T-cell (primary cell): ENCODE measurements around the gene SPHKAP. TPM values are rescaled to one million over a fixed set of nuclear protein-coding genes. Genes with fewer than 3 reads are reported as not detected.

ENCODE experiments used
- ATAC-seq, 4 experiments: fragments of 200-7000 bp in 3 of 4; fragments of 150-1000 bp in 1 of 4; cut with Tn5 transposase; replicated peaks in 1 of 4; 1 replicate in 3 of 4; 2 replicates in 1 of 4; pipeline ENCODE4 v1.10.0; 2021; ENCODE audit warnings: moderate library complexity in 3 of 4, mild to moderate bottlenecking in 2 of 4, moderate number of reproducible peaks in 1 of 4
- CTCF ChIA-PET, 2 donors: fragments of 300-600 bp; sonication (Branson Sonifier 250); formaldehyde crosslinking; loops; one replicate each; lab custom pipeline; 2022; ENCODE audit warnings: antibody characterized with exemption in 2 of 2; lab: Charles Lee
- POLR2A ChIA-PET, 2 donors: fragments of 300-600 bp; sonication (Branson Sonifier 250); formaldehyde crosslinking; loops; one replicate each; lab custom pipeline; 2022; ENCODE audit warnings: antibody characterized with exemption in 2 of 2; lab: Charles Lee
- DNase-seq, 35 experiments: peaks; one replicate each; pipeline versions ENCODE4 v3.0.0 to v3.0.0-alpha.2; 2013 to 2023
- H3K27ac ChIP-seq: one replicate; pipeline ENCODE4 v1.5.1; 2013; ENCODE audit warnings: low read length
- H3K27me3 ChIP-seq, 2 experiments: replicated peaks in 1 of 2; 1 replicate in 1 of 2; 2 replicates in 1 of 2; pipeline versions ENCODE4 v1.6.1 to v1.7.0; 2013; ENCODE audit warnings: low read length in 1 of 2, mixed read lengths in 1 of 2; ENCODE audit not compliant: control insufficient read depth in 2 of 2, insufficient read depth in 2 of 2; ENCODE audit errors: extremely low read depth in 1 of 2
- H3K36me3 ChIP-seq, 2 donors: 1 replicate in 1 of 2; 2 replicates in 1 of 2; pipeline versions ENCODE4 v1.6.1 to v1.7.0; 2013; ENCODE audit warnings: low read length in 1 of 2; ENCODE audit not compliant: control insufficient read depth in 2 of 2, insufficient read depth in 1 of 2; ENCODE audit errors: extremely low read depth in 1 of 2
- H3K4me1 ChIP-seq, 2 experiments: 1 replicate in 1 of 2; 2 replicates in 1 of 2; pipeline versions ENCODE4 v1.6.1 to v1.7.0; 2013; ENCODE audit warnings: low read length in 2 of 2, mixed read lengths in 1 of 2; ENCODE audit not compliant: insufficient read depth in 2 of 2, control insufficient read depth in 1 of 2; ENCODE audit errors: extremely low read depth in 1 of 2
- H3K4me3 ChIP-seq, 2 donors: 1 replicate in 1 of 2; 2 replicates in 1 of 2; pipeline versions ENCODE4 v1.5.1 to v1.7.0; 2013; ENCODE audit warnings: mild to moderate bottlenecking in 2 of 2, low read length in 1 of 2, moderate library complexity in 1 of 2; ENCODE audit not compliant: control insufficient read depth in 1 of 2; ENCODE audit errors: extremely low read depth in 1 of 2
- H3K9me3 ChIP-seq: 2 replicates; pipeline ENCODE4 v1.7.0; 2013
- H3K27ac Mint-ChIP-seq, 2 donors: one replicate each; pipeline ENCODE4 v1.8.0; 2020 to 2021; ENCODE audit warnings: mild to moderate bottlenecking in 2 of 2, mixed read lengths in 2 of 2
- H3K27me3 Mint-ChIP-seq, 2 donors: one replicate each; pipeline ENCODE4 v1.8.0; 2021 to 2022; ENCODE audit warnings: mixed read lengths in 2 of 2
- H3K36me3 Mint-ChIP-seq: one replicate; pipeline ENCODE4 v1.8.0; 2021; ENCODE audit warnings: mixed read lengths
- H3K4me1 Mint-ChIP-seq, 3 donors: one replicate each; pipeline ENCODE4 v1.8.0; 2020 to 2022; ENCODE audit warnings: mixed read lengths in 3 of 3, mild to moderate bottlenecking in 1 of 3
- H3K4me3 Mint-ChIP-seq, 3 donors: one replicate each; pipeline ENCODE4 v1.8.0; 2020 to 2022; ENCODE audit warnings: mild to moderate bottlenecking in 3 of 3, mixed read lengths in 3 of 3, moderate library complexity in 3 of 3
- H3K9me3 Mint-ChIP-seq, 3 donors: one replicate each; pipeline ENCODE4 v1.8.0; 2020 to 2022; ENCODE audit warnings: mixed read lengths in 3 of 3
- WGBS: methylation state at CpG from one replicate; pipeline ENCODE4 v1.1.5; 2013; ENCODE audit warnings: missing lambda C conversion rate; ENCODE audit not compliant: insufficient coverage; 5-methylcytosine and 5-hydroxymethylcytosine counted together
- total RNA-seq, 35 experiments: library from RNA in 6 of 35; stranded (reverse) in 6 of 35; fragments of 120-200 nt in 1 of 35; gene quantifications; one replicate each; pipeline versions ENCODE4 v1.2.1 to v1.2.4 and lab custom pipeline; 2013 to 2026

SPHKAP gene
- total RNA-seq, 5 donors from 2014 or later (not counting 1 experiment from before 2014, with no cell fraction given): not detected

- no peak for DNase-seq
- WGBS: no CpG with 5 or more reads among the region's 2 CpGs
Measured at GRCh38 chr2:228059735-228060134, 121.8 kb downstream of the SPHKAP start.

GRCh38 chr2:228056293-228057097 is 125.0 kb downstream of the SPHKAP start:
- Mint-ChIP-seq H3K36me3 (no peaks in the 10 kb centered on the region), H3K9me3 (peaks cover 0 to 12% (median 5%) of the 10 kb centered on the region in 3 donors), H3K27me3 (peaks cover 0 to 1% of the 10 kb centered on the region in 2 donors), H3K27ac (no peak overlapping the region), H3K4me1 (no peaks in the 10 kb centered on the region), H3K4me3 (no peak overlapping the region)
- Histone ChIP-seq H3K4me1 (no peaks in the 10 kb centered on the region), H3K9me3 (no peaks in the 10 kb centered on the region), H3K36me3 (no peaks in the 10 kb centered on the region), H3K27ac (no peak overlapping the region), H3K27me3 (no peaks in the 10 kb centered on the region), H3K4me3 (no peak overlapping the region)
- ChIA-PET CTCF (no interaction called here), POLR2A (no interaction called here)
- DNase-seq (no peak), ATAC-seq (no peak)
- WGBS: no CpG with 5 or more reads among the region's 4 CpGs

More at GRCh38 chr2:228059735-228060134, 121.8 kb downstream of the SPHKAP start:
- no peak overlapping the region for H3K4me3 ChIP-seq
- H3K4me1 Mint-ChIP-seq: no peaks in the 10 kb centered on the region
- H3K27me3 ChIP-seq: no peaks in the 10 kb centered on the region
- H3K9me3 Mint-ChIP-seq: peaks cover 0 to 5% (median 3%) of the 10 kb centered on the region in 3 donors
- H3K36me3 Mint-ChIP-seq: no peaks in the 10 kb centered on the region
- H3K4me3 Mint-ChIP-seq: no peak overlapping the region
- no peak for ATAC-seq
- no peak overlapping the region for H3K27ac Mint-ChIP-seq
- H3K4me1 ChIP-seq: no peaks in the 10 kb centered on the region
- no peaks in the 10 kb centered on the region for H3K9me3 ChIP-seq
- H3K27ac ChIP-seq: no peak overlapping the region
- no peaks in the 10 kb centered on the region for H3K36me3 ChIP-seq
- ChIA-PET POLR2A (no interaction called here), CTCF (no interaction called here)
- H3K27me3 Mint-ChIP-seq: no peaks in the 10 kb centered on the region

- no peak for ATAC-seq
Measured at GRCh38 chr2:228048838-228049490, 132.5 kb downstream of the SPHKAP start.

GRCh38 chr2:228040995-228041394 is 140.5 kb downstream of the SPHKAP start:
- no peaks in the 10 kb centered on the region for H3K9me3 ChIP-seq
- H3K27ac Mint-ChIP-seq: no peak overlapping the region
- no peak overlapping the region for H3K4me3 Mint-ChIP-seq
- no peaks in the 10 kb centered on the region for H3K27me3 ChIP-seq
- H3K4me3 ChIP-seq: no peak overlapping the region
- no peaks in the 10 kb centered on the region for H3K4me1 Mint-ChIP-seq
- H3K36me3 ChIP-seq: no peaks in the 10 kb centered on the region
- DNase-seq (no peak), ATAC-seq (no peak)
- peaks cover 0 to 5% (median 0%) of the 10 kb centered on the region in 3 donors for H3K9me3 Mint-ChIP-seq
- H3K27me3 Mint-ChIP-seq: no peaks in the 10 kb centered on the region
- no peaks in the 10 kb centered on the region for H3K4me1 ChIP-seq
- POLR2A ChIA-PET: no interaction called here
- CTCF ChIA-PET: no interaction called here
- H3K36me3 Mint-ChIP-seq: no peaks in the 10 kb centered on the region
- no CpG with 5 or more reads among the region's 2 CpGs for WGBS
- H3K27ac ChIP-seq: no peak overlapping the region

More at GRCh38 chr2:228048838-228049490, 132.5 kb downstream of the SPHKAP start:
- H3K4me3 Mint-ChIP-seq: no peak overlapping the region
- H3K4me1 Mint-ChIP-seq: no peaks in the 10 kb centered on the region
- peaks cover 0 to 1% of the 10 kb centered on the region in 2 donors for H3K27me3 Mint-ChIP-seq
- H3K27ac Mint-ChIP-seq: no peak overlapping the region
- H3K9me3 Mint-ChIP-seq: peaks cover 0 to 4% (median 2%) of the 10 kb centered on the region in 3 donors
- POLR2A ChIA-PET: interaction anchor here in 1 of 2 donors (0.6 kb wide), 1 partner anchor 748 kb away, joined by 3 read pairs; no protein-coding TSS in a partner anchor
- Histone ChIP-seq H3K4me3 (no peak overlapping the region), H3K27me3 (no peaks in the 10 kb centered on the region), H3K36me3 (no peaks in the 10 kb centered on the region), H3K4me1 (no peaks in the 10 kb centered on the region), H3K27ac (no peak overlapping the region), H3K9me3 (no peaks in the 10 kb centered on the region)
- CTCF ChIA-PET: no interaction called here
- no CpG with 5 or more reads among the region's 5 CpGs for WGBS
- DNase-seq: no peak
- no peaks in the 10 kb centered on the region for H3K36me3 Mint-ChIP-seq

- POLR2A ChIA-PET: no interaction called here
- no peaks in the 10 kb centered on the region for H3K9me3 ChIP-seq
- no peak overlapping the region for H3K4me3 Mint-ChIP-seq
- 0% methylated on average over 1 of the region's 5 CpGs for WGBS
- CTCF ChIA-PET: no interaction called here
- H3K27ac Mint-ChIP-seq: no peak overlapping the region
- peaks cover 0 to 3% (median 0%) of the 10 kb centered on the region in 3 donors for H3K9me3 Mint-ChIP-seq
- no peak overlapping the region for H3K4me3 ChIP-seq
- no peaks in the 10 kb centered on the region for H3K4me1 ChIP-seq
- no peak for DNase-seq
- no peak overlapping the region for H3K27ac ChIP-seq
- no peaks in the 10 kb centered on the region for H3K36me3 ChIP-seq
- no peak for ATAC-seq
- H3K27me3 Mint-ChIP-seq: no peaks in the 10 kb centered on the region
- no peaks in the 10 kb centered on the region for H3K4me1 Mint-ChIP-seq
- H3K27me3 ChIP-seq: no peaks in the 10 kb centered on the region
- no peaks in the 10 kb centered on the region for H3K36me3 Mint-ChIP-seq
Measured at GRCh38 chr2:228039752-228040534, 141.5 kb downstream of the SPHKAP start.

GRCh38 chr2:228038967-228039366 is 142.5 kb downstream of the SPHKAP start:
- Histone ChIP-seq H3K27ac (no peak overlapping the region), H3K36me3 (no peaks in the 10 kb centered on the region), H3K4me1 (no peaks in the 10 kb centered on the region), H3K9me3 (no peaks in the 10 kb centered on the region), H3K27me3 (no peaks in the 10 kb centered on the region), H3K4me3 (no peak overlapping the region)
- CTCF ChIA-PET: no interaction called here
- Mint-ChIP-seq H3K4me3 (no peak overlapping the region), H3K9me3 (peaks cover 0 to 3% (median 0%) of the 10 kb centered on the region in 3 donors), H3K27me3 (no peaks in the 10 kb centered on the region), H3K4me1 (no peaks in the 10 kb centered on the region), H3K27ac (no peak overlapping the region), H3K36me3 (no peaks in the 10 kb centered on the region)
- ATAC-seq (no peak), DNase-seq (no peak)
- WGBS: 80% methylated on average over 1 of the region's 4 CpGs
- POLR2A ChIA-PET: no interaction called here
